H1 (cell line): ENCODE measurements around the gene RPL21. TPM values are rescaled to one million over a fixed set of nuclear protein-coding genes. Genes with fewer than 3 reads are reported as not detected.

Experiments used
- CTCF ChIA-PET: fragments of 300-600 bp; sonication (Branson Sonifier 250); formaldehyde crosslinking; loops from one replicate; lab custom pipeline; 2021; ENCODE audit not compliant: partially characterized antibody; lab: Charles Lee
- POLR2A ChIA-PET: fragments of 300-600 bp; sonication (Branson Sonifier 250); formaldehyde crosslinking; loops from one replicate; lab custom pipeline; 2021; ENCODE audit warnings: inconsistent platforms; ENCODE audit not compliant: partially characterized antibody; lab: Charles Lee
- DNase-seq, 2 experiments: peaks; one replicate each; pipeline versions ENCODE4 v3.0.0 to v3.0.0-alpha.2; 2010 to 2022; ENCODE audit warnings: low spot score in 2 of 2, low read depth in 1 of 2, mixed read lengths in 1 of 2
- FAIRE-seq: peaks from 2 replicates; lab custom pipeline; 2011; peaks lifted over from hg19 to GRCh38; lab: Jason Lieb, UNC
- H2AFZ ChIP-seq: 2 replicates; pipeline ENCODE4 v1.8.1; 2012; ENCODE audit warnings: low read length, inconsistent platforms
- H2AK5ac ChIP-seq: 2 replicates; pipeline ENCODE4 v1.6.1; 2013; ENCODE audit warnings: low read depth, low read length
- H2BK120ac ChIP-seq: replicated peaks from 2 replicates; pipeline ENCODE3; 2013; ENCODE audit warnings: low read depth, low read length, inconsistent platforms
- H2BK12ac ChIP-seq: 2 replicates; pipeline ENCODE4 v1.6.1; 2013; ENCODE audit warnings: low read depth, low read length
- H2BK15ac ChIP-seq: 2 replicates; pipeline ENCODE4 v1.6.1; 2013; ENCODE audit warnings: low read length
- H2BK20ac ChIP-seq: 2 replicates; pipeline ENCODE4 v1.6.1; 2013; ENCODE audit warnings: low read length
- H2BK5ac ChIP-seq: 2 replicates; pipeline ENCODE4 v1.6.1; 2013; ENCODE audit warnings: low read depth, low read length
- H3K14ac ChIP-seq: 2 replicates; pipeline ENCODE4 v1.6.1; 2013; ENCODE audit warnings: inconsistent platforms; ENCODE audit not compliant: insufficient read length
- H3K18ac ChIP-seq: 2 replicates; pipeline ENCODE4 v1.6.1; 2013; ENCODE audit warnings: low read length; ENCODE audit errors: extremely low read depth
- H3K23ac ChIP-seq: 2 replicates; pipeline ENCODE4 v1.6.1; 2013; ENCODE audit warnings: inconsistent platforms; ENCODE audit not compliant: insufficient read length
- H3K23me2 ChIP-seq: 2 replicates; pipeline ENCODE4 v1.6.1; 2013; ENCODE audit warnings: low read depth, low read length
- H3K27ac ChIP-seq: 2 replicates; pipeline ENCODE4 v1.6.1; 2011; ENCODE audit warnings: low read depth, low read length, inconsistent platforms
- H3K27me3 ChIP-seq, 4 experiments: replicated peaks in 1 of 4; 1 replicate in 1 of 4; 2 replicates in 3 of 4; pipeline versions ENCODE4 v1.6.1 to v1.8.1; 2011 to 2013; ENCODE audit warnings: low read length in 3 of 4, mild to moderate bottlenecking in 3 of 4, inconsistent platforms in 2 of 4, mixed read lengths in 2 of 4, moderate library complexity in 1 of 4; ENCODE audit not compliant: control insufficient read depth in 3 of 4, insufficient read depth in 3 of 4; ENCODE audit errors: extremely low read depth in 1 of 4
- H3K36me3 ChIP-seq, 4 experiments: 2 replicates each; pipeline versions ENCODE4 v1.6.1 to v1.8.1; 2011 to 2013; ENCODE audit warnings: mild to moderate bottlenecking in 4 of 4, low read length in 3 of 4, moderate library complexity in 2 of 4, control low read depth in 1 of 4, inconsistent platforms in 1 of 4; ENCODE audit not compliant: insufficient read depth in 4 of 4, control insufficient read depth in 2 of 4
- H3K4ac ChIP-seq: replicated peaks from 2 replicates; pipeline ENCODE3; 2013; ENCODE audit warnings: low read length, low read depth, mixed read lengths, inconsistent platforms; ENCODE audit not compliant: insufficient read length
- H3K4me1 ChIP-seq, 4 experiments: replicated peaks in 1 of 4; 1 replicate in 1 of 4; 2 replicates in 3 of 4; pipeline versions ENCODE4 v1.6.1 to v1.8.1; 2011 to 2013; ENCODE audit warnings: low read length in 3 of 4, inconsistent platforms in 2 of 4, mixed read lengths in 1 of 4; ENCODE audit not compliant: insufficient read depth in 4 of 4, control insufficient read depth in 3 of 4
- H3K4me2 ChIP-seq, 2 experiments: 2 replicates each; pipeline versions ENCODE4 v1.6.1 to v1.8.1; 2011 to 2013; ENCODE audit warnings: low read depth in 2 of 2, low read length in 2 of 2, control low read depth in 1 of 2, inconsistent platforms in 1 of 2, mild to moderate bottlenecking in 1 of 2; ENCODE audit not compliant: insufficient read depth in 1 of 2
- H3K4me3 ChIP-seq, 4 experiments: fragments of 200-600, 300-600 bp in 1 of 4; sonication (generic), shearing (Covaris generic), sonication (Bioruptor Twin) in 1 of 4; 2 replicates each; pipeline versions ENCODE4 v1.5.1 to v1.8.1; 2011 to 2016; ENCODE audit warnings: low read length in 4 of 4, low read depth in 3 of 4, control low read depth in 2 of 4, inconsistent platforms in 2 of 4, mild to moderate bottlenecking in 2 of 4, mixed read lengths in 1 of 4, moderate library complexity in 1 of 4; ENCODE audit not compliant: insufficient read depth in 2 of 4; ENCODE audit errors: extremely low read depth in 1 of 4
- H3K56ac ChIP-seq: replicated peaks from 2 replicates; pipeline ENCODE3; 2013; ENCODE audit warnings: low read depth, mild to moderate bottlenecking, mixed read lengths, low read length, inconsistent platforms; ENCODE audit not compliant: insufficient read length
- H3K79me1 ChIP-seq: 2 replicates; pipeline ENCODE4 v1.6.1; 2013; ENCODE audit warnings: low read depth, low read length, control low read depth
- H3K79me2 ChIP-seq, 2 experiments: 2 replicates each; pipeline versions ENCODE4 v1.6.1 to v1.8.1; 2012 to 2013; ENCODE audit warnings: low read length in 2 of 2, mild to moderate bottlenecking in 2 of 2, inconsistent platforms in 1 of 2; ENCODE audit not compliant: insufficient read depth in 2 of 2, control insufficient read depth in 1 of 2
- H3K9ac ChIP-seq, 4 experiments: replicated peaks in 1 of 4; 1 replicate in 1 of 4; 2 replicates in 3 of 4; pipeline versions ENCODE4 v1.6.1 to v1.8.1; 2011 to 2013; ENCODE audit warnings: low read depth in 3 of 4, low read length in 3 of 4, control low read depth in 2 of 4, mild to moderate bottlenecking in 2 of 4, moderate library complexity in 2 of 4, inconsistent platforms in 1 of 4; ENCODE audit errors: extremely low read depth in 1 of 4
- H3K9me3 ChIP-seq, 2 experiments: 2 replicates each; pipeline versions ENCODE4 v1.6.1 to v1.8.1; 2012 to 2013; ENCODE audit warnings: mild to moderate bottlenecking in 2 of 2, moderate library complexity in 2 of 2, control low read depth in 1 of 2, inconsistent platforms in 1 of 2, low read depth in 1 of 2, low read length in 1 of 2, mixed read lengths in 1 of 2; ENCODE audit not compliant: insufficient read depth in 2 of 2
- H4K20me1 ChIP-seq, 2 experiments: replicated peaks in 1 of 2; 2 replicates each; pipeline versions ENCODE3 to v1.8.1; 2011 to 2013; ENCODE audit warnings: inconsistent platforms in 2 of 2, low read length in 2 of 2, mild to moderate bottlenecking in 1 of 2; ENCODE audit not compliant: insufficient read depth in 2 of 2, control insufficient read depth in 1 of 2
- H4K5ac ChIP-seq: 2 replicates; pipeline ENCODE4 v1.6.1; 2013; ENCODE audit warnings: low read length, low read depth, mixed read lengths, inconsistent platforms; ENCODE audit not compliant: insufficient read length
- H4K8ac ChIP-seq: 2 replicates; pipeline ENCODE4 v1.8.0; 2013; ENCODE audit warnings: mild to moderate bottlenecking, moderate library complexity, low read length, inconsistent platforms; ENCODE audit not compliant: insufficient read depth; ENCODE audit errors: extremely low read depth
- H4K91ac ChIP-seq: replicated peaks from 2 replicates; pipeline ENCODE3; 2013; ENCODE audit warnings: low read length, mixed read lengths, inconsistent platforms; ENCODE audit not compliant: insufficient read length
- CTBP2 ChIP-seq: IDR thresholded peaks from 2 replicates; pipeline ENCODE4 v1.7.0; 2011; ENCODE audit warnings: borderline replicate concordance, mild to moderate bottlenecking, moderate library complexity, mixed read lengths, low read length; ENCODE audit not compliant: insufficient read depth, insufficient read length
- GTF2F1 ChIP-seq: IDR thresholded peaks from 2 replicates; pipeline ENCODE4 v1.6.1; 2012; ENCODE audit warnings: low read depth, low read length, improper control_type of control experiment, borderline replicate concordance
- HDAC6 ChIP-seq: IDR thresholded peaks from one replicate; pipeline ENCODE4 v1.7.1; 2012; ENCODE audit warnings: low read depth, mild to moderate bottlenecking, inconsistent platforms, low read length, moderate library complexity
- JUN ChIP-seq: IDR thresholded peaks from 2 replicates; pipeline ENCODE4 v1.6.1; 2011; ENCODE audit warnings: low read depth, mild to moderate bottlenecking, improper control_type of control experiment, low read length
- ZNF274 ChIP-seq: IDR thresholded peaks from 2 replicates; pipeline ENCODE4 v1.7.0; 2012; ENCODE audit warnings: low read length, borderline replicate concordance; ENCODE audit errors: extremely low read depth
- WGBS, 2 experiments: shearing (Covaris generic) in 1 of 2; methylation state at CpG; one replicate each; pipeline versions ENCODE4 v1.1.6 to v1.1.7; 2013 to 2015; ENCODE audit warnings: low lambda C conversion rate in 2 of 2, mixed read lengths in 2 of 2, inconsistent platforms in 1 of 2, low coverage in 1 of 2, missing lambda C conversion rate in 1 of 2; ENCODE audit not compliant: insufficient replicate concordance in 2 of 2, insufficient coverage in 1 of 2, insufficient read length in 1 of 2; ENCODE audit errors: extremely low coverage in 1 of 2, missing lambda C conversion rate in 1 of 2; 5-methylcytosine and 5-hydroxymethylcytosine counted together
- polyA plus RNA-seq, 7 experiments: library from polyadenylated mRNA; depleted of rRNA in 3 of 7; stranded (reverse) in 5 of 7; unstranded in 2 of 7; fragments of >200 nt in 5 of 7; fragments of 200-250 nt in 2 of 7; gene quantifications; 1 replicate in 5 of 7; 2 replicates in 1 of 7; 4 replicates in 1 of 7; pipeline versions ENCODE4 v1.2.1 to v1.2.3, GENCODE V29; 2011 to 2013; ENCODE audit warnings: missing spikeins in 2 of 7, mixed read lengths in 2 of 7
- total RNA-seq: library from RNA; stranded (reverse); fragmentation: NEBNext Ultra II Directional; extraction: Animal tissue kit (Norgen Biotek cat#: 25700); gene quantifications from 2 replicates; pipeline ENCODE4 v1.2.1, GENCODE V29; 2021

Gene RPL21
- total and polyA plus RNA-seq, 2 of the 8 experiments (the other 6 are each of a cell fraction or from before 2014, with no cell fraction given): 624 to 1,283 TPM

GRCh38 chr13:27288392-27288791 lies 37.0 kb downstream of the RPL21 start:
- Histone ChIP-seq H2AFZ (no peak overlapping the region), H2AK5ac (no peak overlapping the region), H3K14ac (no peak overlapping the region), H3K23ac (no peak overlapping the region), H3K23me2 (no peaks in the 10 kb centered on the region), H3K4me1 (no peaks in the 10 kb centered on the region), H3K4ac (no peak overlapping the region), H2BK12ac (no peak overlapping the region), H3K79me2 (no peaks in the 10 kb centered on the region), H4K8ac (no peak overlapping the region), H3K9ac (no peak overlapping the region), H2BK120ac (no peak overlapping the region), H3K4me3 (no peak overlapping the region), H2BK15ac (no peak overlapping the region), H3K9me3 (no peaks in the 10 kb centered on the region), H3K36me3 (no peaks in the 10 kb centered on the region), H3K4me2 (no peak overlapping the region), H4K91ac (no peak overlapping the region), H4K20me1 (no peaks in the 10 kb centered on the region), H3K79me1 (no peaks in the 10 kb centered on the region), H2BK20ac (no peak overlapping the region), H2BK5ac (no peak overlapping the region), H4K5ac (no peak overlapping the region), H3K27me3 (no peaks in the 10 kb centered on the region)
- WGBS, 2 experiments: 89% methylated on average over 4 of the region's 4 CpGs; no CpG with 5 or more reads in 1 of the 2 experiments
- FAIRE-seq (no peak), DNase-seq (no peak)
- ChIA-PET POLR2A (interaction anchor here (1.3 kb wide), 1 partner anchor 9 kb away, joined by 4 read pairs; no protein-coding TSS in a partner anchor), CTCF (interaction anchor here (1.5 to 2.3 kb wide), 3 partner anchors 13 to 52 kb away, joined by 3 to 5 read pairs (median 4); partner anchors contain the start of gene RASL11A)
- no peak for TF ChIP-seq JUN
- no peak for TF ChIP-seq ZNF274
- no peak for TF ChIP-seq CTBP2
- no peak for TF ChIP-seq GTF2F1
- TF ChIP-seq HDAC6: no peak
- TF ChIP-seq, all 59 proteins: peak for 0
- H3K18ac ChIP-seq: no peak overlapping the region
- H3K56ac ChIP-seq: no peak overlapping the region
- no peak overlapping the region for H3K27ac ChIP-seq
